HG03354 (cell line): ENCODE results near the gene PDPR.
"Not testable (repeated sequence)": the region's sequence is repeated elsewhere in the genome, so short reads cannot be mapped to it uniquely, and the experiment has no call there.

ENCODE experiments used
- ATAC-seq: cut with Tn5 transposase; IDR thresholded peaks from one replicate; pipeline ENCODE4 v1.9.1; 2021; ENCODE audit warnings: mild to moderate bottlenecking; ENCODE audit not compliant: unreplicated experiment, poor library complexity, severe bottlenecking

Gene PDPR

DNA sequence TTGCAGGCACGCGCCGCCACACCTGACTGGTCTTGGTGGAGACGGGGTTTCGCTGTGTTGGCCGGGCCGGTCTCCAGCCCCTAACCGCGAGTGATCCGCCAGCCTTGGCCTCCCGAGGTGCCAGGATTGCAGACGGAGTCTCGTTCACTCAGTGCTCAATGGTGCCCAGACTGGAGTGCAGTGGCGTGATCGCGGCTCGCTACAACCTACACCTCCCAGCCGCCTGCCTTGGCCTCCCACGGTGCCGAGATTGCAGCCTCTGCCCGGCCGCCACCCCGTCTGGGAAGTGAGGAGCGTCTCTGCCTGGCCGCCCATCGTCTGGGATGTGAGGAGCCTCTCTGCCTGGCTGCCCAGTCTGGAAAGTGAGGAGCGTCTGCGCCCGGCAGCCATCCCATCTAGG lies 89.9 kb downstream of the PDPR start:
- ATAC-seq, result not testable (repeated sequence)

DNA sequence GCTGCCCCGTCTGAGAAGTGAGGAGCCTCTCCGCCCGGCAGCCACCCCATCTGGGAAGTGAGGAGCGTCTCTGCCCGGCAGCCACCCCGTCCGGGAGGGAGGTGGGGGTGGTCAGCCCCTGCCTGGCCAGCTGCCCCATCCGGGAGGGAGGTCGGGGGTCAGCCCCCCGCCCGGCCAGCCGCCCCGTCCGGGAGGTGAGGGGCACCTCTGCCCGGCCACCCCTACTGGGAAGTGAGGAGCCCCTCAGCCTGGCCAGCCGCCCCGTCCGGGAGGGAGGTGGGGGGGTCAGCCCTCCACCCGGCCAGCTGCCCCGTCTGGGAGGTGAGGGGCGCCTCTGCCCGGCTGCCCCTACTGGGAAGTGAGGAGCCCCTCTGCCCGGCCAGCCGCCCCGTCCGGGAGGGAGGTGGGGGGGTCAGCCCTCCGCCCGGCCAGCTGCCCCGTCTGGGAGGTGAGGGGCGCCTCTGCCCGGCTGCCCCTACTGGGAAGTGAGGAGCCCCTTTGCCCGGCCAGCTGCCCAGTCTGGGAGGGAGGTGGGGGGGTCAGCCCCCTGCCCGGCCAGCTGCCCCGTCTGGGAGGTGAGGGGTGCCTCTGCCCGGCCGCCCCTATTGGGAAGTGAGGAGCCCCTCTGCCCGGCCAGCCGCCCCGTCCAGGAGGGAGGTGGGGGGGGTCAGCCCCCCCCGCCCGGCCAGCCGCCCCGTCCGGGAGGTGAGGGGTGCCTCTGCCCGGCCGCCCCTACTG lies 90.7 kb downstream of the PDPR start:
- ATAC-seq, result not testable (repeated sequence)

DNA sequence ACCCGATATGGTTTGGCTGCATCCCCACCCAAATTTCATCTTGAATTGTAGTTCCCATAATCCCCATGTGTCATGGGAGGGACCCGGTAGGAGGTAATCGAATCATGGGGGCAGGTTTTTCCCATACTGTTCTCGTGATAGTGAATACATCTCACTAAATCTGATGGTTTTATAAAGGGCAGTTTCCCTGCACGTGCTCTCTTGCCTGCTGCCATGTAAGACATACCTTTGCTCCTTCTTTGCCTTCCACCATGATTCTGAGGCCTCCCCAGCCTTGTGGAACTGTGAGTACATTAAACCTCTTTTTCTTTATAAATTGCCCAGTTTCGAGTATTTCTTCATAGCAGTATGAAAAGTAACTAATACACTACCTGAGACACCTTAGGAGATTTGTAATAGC lies 92.2 kb downstream of the PDPR start:
- ATAC-seq, result not testable (repeated sequence)
